Esophagus (tissue), 2 donors: Measurements from ENCODE around the gene ZNF536. TPM values are rescaled to one million over a fixed set of nuclear protein-coding genes. Genes with fewer than 3 reads are reported as not detected.
"Not testable (repeated sequence)": the region's sequence is repeated elsewhere in the genome, so short reads cannot be mapped to it uniquely, and the experiment has no call there.

ENCODE experiments used
- H3K27ac ChIP-seq, 2 donors: one replicate each; pipeline ENCODE4 v1.5.1; 2013; ENCODE audit warnings: low read depth in 2 of 2, mild to moderate bottlenecking in 2 of 2, inconsistent platforms in 1 of 2, low read length in 1 of 2, moderate library complexity in 1 of 2
- H3K27me3 ChIP-seq, 2 donors: one replicate each; pipeline ENCODE4 v1.6.1; 2013; ENCODE audit warnings: low read length in 2 of 2, control low read depth in 1 of 2, mild to moderate bottlenecking in 1 of 2; ENCODE audit not compliant: insufficient read depth in 2 of 2, control insufficient read depth in 1 of 2
- H3K36me3 ChIP-seq, 2 donors: one replicate each; pipeline ENCODE4 v1.6.1; 2013; ENCODE audit warnings: low read length in 1 of 2; ENCODE audit not compliant: control insufficient read depth in 2 of 2, insufficient read depth in 2 of 2
- H3K4me1 ChIP-seq, 2 donors: one replicate each; pipeline ENCODE4 v1.6.1; 2013; ENCODE audit warnings: low read length in 1 of 2; ENCODE audit not compliant: control insufficient read depth in 2 of 2, insufficient read depth in 2 of 2
- H3K4me3 ChIP-seq, 2 donors: one replicate each; pipeline ENCODE4 v1.5.1; 2013; ENCODE audit warnings: low read length in 2 of 2, mild to moderate bottlenecking in 2 of 2, low read depth in 1 of 2, moderate library complexity in 1 of 2
- H3K9me3 ChIP-seq, 2 donors: one replicate each; pipeline ENCODE4 v1.6.1; 2013; ENCODE audit warnings: mild to moderate bottlenecking in 2 of 2, low read depth in 1 of 2, low read length in 1 of 2, moderate library complexity in 1 of 2; ENCODE audit not compliant: control insufficient read depth in 2 of 2, insufficient read depth in 1 of 2
- WGBS, 2 donors: extraction: QIAGEN DNeasy Blood & Tissue Kit; methylation state at CpG; one replicate each; pipeline ENCODE4 v1.1.7; 2013; 5-methylcytosine and 5-hydroxymethylcytosine counted together
- polyA plus RNA-seq, 2 donors: library from polyadenylated mRNA; stranded (reverse); fragments of 200-250 nt; gene quantifications; one replicate each; pipeline ENCODE4 v1.2.3, GENCODE V29; 2013
- donor health status: healthy with polysubstance abuse.
- donor health status: Bipolar disorder and iron deficiency.

Gene ZNF536
- polyA plus RNA-seq, 2 donors, result 0.53 to 0.57 TPM

GRCh38 chr19:30340771-30341561 lies 31.2 kb upstream of the ZNF536 start:
- Histone ChIP-seq H3K27ac (no peak overlapping the region), H3K36me3 (no peaks in the 10 kb centered on the region), H3K9me3 (peaks cover 0 to 2% of the 10 kb centered on the region in 2 donors), H3K4me3 (no peak overlapping the region), H3K27me3 (no peaks in the 10 kb centered on the region), H3K4me1 (peaks cover 0 to 3% of the 10 kb centered on the region in 2 donors)
- 44 to 48% methylated on average over 11 of the region's 11 CpGs for WGBS, 2 donors

DNA sequence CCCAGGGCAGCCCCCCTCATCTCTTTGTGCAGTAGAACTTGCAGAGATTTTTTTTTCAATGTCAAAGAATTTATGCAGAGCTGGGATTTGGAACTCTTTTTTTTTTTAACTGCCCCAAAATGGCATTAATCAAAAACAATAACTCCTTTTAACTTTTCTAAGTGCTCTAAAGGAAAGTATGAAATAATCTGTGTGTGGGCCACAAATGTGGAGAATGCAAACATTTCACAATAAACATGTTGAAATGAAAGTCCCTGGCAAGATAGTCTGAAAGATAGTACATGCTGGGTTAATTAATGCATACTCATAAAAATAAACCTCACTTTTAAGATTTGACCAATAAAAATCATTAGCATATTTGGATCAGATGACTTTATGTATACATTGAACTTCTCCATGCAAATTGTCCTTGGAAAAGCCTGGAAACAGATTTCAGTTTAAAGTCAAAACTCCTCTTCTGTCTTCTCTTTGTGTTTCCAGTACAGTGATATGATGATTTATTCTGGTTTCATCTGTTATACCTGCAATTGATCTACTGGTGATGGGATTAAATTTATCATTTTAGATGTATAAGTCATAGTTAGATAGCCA lies 30.5 kb upstream of the ZNF536 start:
- Histone ChIP-seq H3K4me3 (no peak overlapping the region), H3K4me1 (peaks cover 0 to 3% of the 10 kb centered on the region in 2 donors), H3K36me3 (no peaks in the 10 kb centered on the region), H3K27me3 (no peaks in the 10 kb centered on the region), H3K27ac (no peak overlapping the region), H3K9me3 (no peaks in the 10 kb centered on the region)

DNA sequence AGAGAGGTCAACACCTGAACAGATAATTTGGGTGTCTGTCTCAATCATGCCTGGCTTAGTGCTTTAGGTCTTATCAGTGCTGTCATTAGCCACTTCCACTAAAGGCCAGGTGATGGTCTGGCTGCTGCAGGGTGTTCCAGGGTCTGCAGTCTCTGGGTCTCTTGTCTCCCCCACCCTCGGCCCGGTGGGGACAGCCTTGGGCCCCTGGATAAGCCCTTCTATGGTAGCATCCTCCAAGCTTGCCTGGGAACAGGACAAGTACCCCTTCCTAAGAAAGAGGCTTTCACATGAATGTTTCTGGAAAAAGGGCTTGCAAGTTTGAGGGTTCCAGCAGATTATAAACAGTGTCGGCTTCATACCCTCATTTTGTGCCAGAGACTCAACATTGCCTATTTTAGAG lies 29.3 kb upstream of the ZNF536 start:
- Histone ChIP-seq H3K4me1 (peaks cover 0 to 3% of the 10 kb centered on the region in 2 donors), H3K27me3 (no peaks in the 10 kb centered on the region), H3K36me3 (no peaks in the 10 kb centered on the region), H3K27ac (no peak overlapping the region), H3K4me3 (no peak overlapping the region), H3K9me3 (no peaks in the 10 kb centered on the region)
- 48 to 72% methylated on average over 3 of the region's 3 CpGs for WGBS, 2 donors

DNA sequence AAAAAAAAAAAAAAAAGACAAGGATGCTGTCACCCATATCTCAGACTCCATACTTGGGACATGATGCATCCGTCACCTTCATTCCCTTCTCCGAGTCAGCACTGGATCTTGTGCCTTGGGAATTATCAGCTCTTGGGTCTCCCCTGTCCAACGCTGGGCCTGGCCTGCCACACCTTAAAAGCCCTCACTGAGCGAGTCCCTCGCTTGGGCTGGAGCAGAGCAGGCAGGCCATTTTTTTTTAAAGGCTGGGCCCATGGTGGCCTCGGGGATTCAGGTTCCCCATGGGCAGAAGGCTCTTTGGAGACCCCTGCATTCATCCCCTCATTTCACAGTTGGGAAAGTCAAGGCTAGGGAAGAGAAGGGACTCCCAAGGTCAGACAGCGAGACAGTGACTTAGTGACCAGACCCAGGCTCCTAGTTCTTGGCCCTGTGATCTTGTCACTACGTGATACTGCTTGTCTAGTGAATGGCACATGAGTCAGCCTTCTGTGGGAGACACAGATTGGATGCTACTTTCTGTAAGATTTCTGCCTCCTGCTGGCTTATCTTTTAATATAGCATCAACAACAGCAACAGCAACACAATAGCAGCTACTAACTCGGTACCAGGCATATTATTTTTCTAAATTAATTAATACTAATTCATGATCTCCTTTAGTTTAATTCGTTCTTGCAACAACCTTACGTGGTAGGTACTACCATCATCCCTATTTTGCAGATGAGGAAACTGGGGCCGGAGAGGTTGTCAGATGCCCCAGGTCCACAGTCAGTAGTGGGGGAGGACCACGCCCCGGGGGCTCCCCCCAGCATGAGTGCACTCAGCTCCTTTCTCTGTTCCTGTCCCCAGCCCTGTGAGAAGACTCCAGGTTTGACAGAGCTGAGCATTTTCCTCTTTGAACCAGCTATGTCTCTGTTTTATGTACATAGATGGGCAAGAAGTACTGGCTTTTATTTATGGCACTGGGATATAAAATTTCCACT lies 27.4 kb upstream of the ZNF536 start:
- no peaks in the 10 kb centered on the region for H3K9me3 ChIP-seq
- H3K4me3 ChIP-seq, result no peak overlapping the region
- 84 to 86% methylated on average over 14 of the region's 14 CpGs for WGBS, 2 donors
- H3K4me1 ChIP-seq, result no peaks in the 10 kb centered on the region
- H3K27me3 ChIP-seq, result no peaks in the 10 kb centered on the region
- H3K27ac ChIP-seq, result no peak overlapping the region
- no peaks in the 10 kb centered on the region for H3K36me3 ChIP-seq

DNA sequence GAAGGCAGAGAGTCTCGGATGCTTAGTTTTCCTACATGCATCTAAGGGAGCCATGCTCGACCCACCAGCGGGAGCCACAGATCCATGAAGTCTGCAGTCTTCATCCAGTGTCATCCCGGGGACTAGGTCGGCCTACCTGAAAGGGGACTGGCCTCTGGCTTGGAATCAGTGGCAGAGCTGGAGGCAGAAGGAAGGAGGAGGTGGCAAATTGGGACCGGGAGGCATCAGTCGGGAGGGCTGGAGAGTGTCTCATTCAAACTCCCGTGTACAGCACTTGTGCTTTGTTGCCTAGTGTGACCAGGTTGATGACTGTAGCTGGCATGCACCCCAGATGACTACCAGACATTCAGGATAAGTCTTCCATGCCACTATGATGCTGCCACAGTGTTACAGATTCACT lies 26.5 kb upstream of the ZNF536 start:
- Histone ChIP-seq H3K27me3 (no peaks in the 10 kb centered on the region), H3K36me3 (no peaks in the 10 kb centered on the region), H3K27ac (no peak overlapping the region), H3K4me1 (no peaks in the 10 kb centered on the region), H3K4me3 (no peak overlapping the region), H3K9me3 (no peaks in the 10 kb centered on the region)
- 88 to 93% methylated on average over 8 of the region's 8 CpGs for WGBS, 2 donors

DNA sequence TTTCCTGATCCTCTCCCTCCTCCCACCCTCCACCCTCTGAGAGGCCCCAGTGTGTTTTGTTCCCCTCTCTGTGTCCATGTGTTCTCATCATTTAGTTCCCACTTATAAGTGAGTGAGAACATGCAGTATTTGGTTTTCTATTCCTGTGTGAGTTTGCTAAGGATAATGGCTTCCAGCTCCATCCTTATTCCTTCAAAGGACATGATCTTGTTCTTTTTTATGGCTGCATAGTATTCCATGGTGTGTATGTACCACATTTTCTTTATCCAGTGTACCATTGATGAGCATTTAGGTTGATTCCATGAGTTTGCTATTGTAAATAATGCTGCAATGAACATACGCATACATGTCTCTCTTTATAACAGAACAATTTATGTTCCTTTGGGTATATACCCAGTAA lies 25.7 kb upstream of the ZNF536 start:
- H3K4me3 ChIP-seq, H3K9me3 ChIP-seq, H3K4me1 ChIP-seq, H3K27me3 ChIP-seq, H3K36me3 ChIP-seq, H3K27ac ChIP-seq: not testable (repeated sequence)
- WGBS, 2 donors, result 86 to 98% methylated on average over 1 of the region's 1 CpG

GRCh38 chr19:30349131-30349730 lies 23.0 kb upstream of the ZNF536 start:
- H3K4me3 ChIP-seq, result no peak overlapping the region
- WGBS, 2 donors, result 43 to 52% methylated on average over 7 of the region's 7 CpGs
- H3K9me3 ChIP-seq, result no peaks in the 10 kb centered on the region
- no peaks in the 10 kb centered on the region for H3K27me3 ChIP-seq
- no peak overlapping the region for H3K27ac ChIP-seq
- H3K36me3 ChIP-seq, result no peaks in the 10 kb centered on the region
- no peaks in the 10 kb centered on the region for H3K4me1 ChIP-seq

- 68% methylated on average over 7 of the region's 7 CpGs for WGBS, 2 donors
These were observed 21.2 kb upstream of the ZNF536 start for GRCh38 chr19:30350692-30351663.

More at GRCh38 chr19:30350692-30351663, 21.2 kb upstream of the ZNF536 start:
- H3K27ac ChIP-seq, result no peak overlapping the region
- no peaks in the 10 kb centered on the region for H3K9me3 ChIP-seq
- H3K36me3 ChIP-seq, result no peaks in the 10 kb centered on the region
- no peak overlapping the region for H3K4me3 ChIP-seq
- no peaks in the 10 kb centered on the region for H3K27me3 ChIP-seq
- no peaks in the 10 kb centered on the region for H3K4me1 ChIP-seq
